ENCODE measurements around the gene PDE7B. TPM values are rescaled to one million over a fixed set of nuclear protein-coding genes. Genes with fewer than 3 reads are reported as not detected.

Gene PDE7B
- total RNA-seq, 1 donor from 2014 or later, result 0.53 TPM

GRCh38 chr6:135852746-135853145 lies 1.2 kb downstream of the PDE7B start:
- FAIRE-seq (no peak), DNase-seq (ENCODE audit: low read depth) (no peak)
- Histone ChIP-seq H3K4me3 (ENCODE audit: low read depth, low read length) (no peak overlapping the region), H3K36me3 (ENCODE audit: control insufficient read depth, insufficient read depth, low read length) (no peaks in the 10 kb centered on the region), H3K27me3 (ENCODE audit: control insufficient read depth, insufficient read depth, low read length) (no peaks in the 10 kb centered on the region)
- TF ChIP-seq CTCF (IDR thresholded peaks at IDR 0.05; ENCODE audit: insufficient read depth, low read length, severe bottlenecking), result no peak

GRCh38 chr6:135853227-135853626 lies 1.7 kb downstream of the PDE7B start:
- Histone ChIP-seq H3K4me3 (ENCODE audit: low read depth, low read length) (no peak overlapping the region), H3K27me3 (ENCODE audit: control insufficient read depth, insufficient read depth, low read length) (no peaks in the 10 kb centered on the region), H3K36me3 (ENCODE audit: control insufficient read depth, insufficient read depth, low read length) (no peaks in the 10 kb centered on the region)
- no peak for FAIRE-seq
- DNase-seq (ENCODE audit: low read depth), result no peak
- no peak for TF ChIP-seq CTCF (IDR thresholded peaks at IDR 0.05; ENCODE audit: insufficient read depth, low read length, severe bottlenecking)

GRCh38 chr6:135853986-135854385 lies 2.5 kb downstream of the PDE7B start:
- no peak for FAIRE-seq
- no peak overlapping the region for H3K4me3 ChIP-seq (ENCODE audit: low read depth, low read length)

GRCh38 chr6:135854799-135855198 lies 3.3 kb downstream of the PDE7B start:
- Histone ChIP-seq H3K4me3 (ENCODE audit: low read depth, low read length) (no peak overlapping the region), H3K27me3 (ENCODE audit: control insufficient read depth, insufficient read depth, low read length) (no peaks in the 10 kb centered on the region), H3K36me3 (ENCODE audit: control insufficient read depth, insufficient read depth, low read length) (no peaks in the 10 kb centered on the region)
- DNase-seq (ENCODE audit: low read depth) (no peak), FAIRE-seq (no peak)
- no peak for TF ChIP-seq CTCF (IDR thresholded peaks at IDR 0.05; ENCODE audit: insufficient read depth, low read length, severe bottlenecking)

More at GRCh38 chr6:135853986-135854385, 2.5 kb downstream of the PDE7B start:
- TF ChIP-seq CTCF (IDR thresholded peaks at IDR 0.05; ENCODE audit: insufficient read depth, low read length, severe bottlenecking), result no peak
- Histone ChIP-seq H3K36me3 (ENCODE audit: control insufficient read depth, insufficient read depth, low read length) (no peaks in the 10 kb centered on the region), H3K27me3 (ENCODE audit: control insufficient read depth, insufficient read depth, low read length) (no peaks in the 10 kb centered on the region)
- DNase-seq (ENCODE audit: low read depth), result no peak

- no peaks in the 10 kb centered on the region for H3K27me3 ChIP-seq (ENCODE audit: control insufficient read depth, insufficient read depth, low read length)
- no peaks in the 10 kb centered on the region for H3K36me3 ChIP-seq (ENCODE audit: control insufficient read depth, insufficient read depth, low read length)
- no peak overlapping the region for H3K4me3 ChIP-seq (ENCODE audit: low read depth, low read length)
- TF ChIP-seq CTCF (IDR thresholded peaks at IDR 0.05; ENCODE audit: insufficient read depth, low read length, severe bottlenecking), result no peak
- FAIRE-seq (no peak), DNase-seq (ENCODE audit: low read depth) (no peak)
Measured at GRCh38 chr6:135858931-135859330, 7.4 kb downstream of the PDE7B start.

- TF ChIP-seq CTCF (IDR thresholded peaks at IDR 0.05; ENCODE audit: insufficient read depth, low read length, severe bottlenecking), result no peak
- Histone ChIP-seq H3K4me3 (ENCODE audit: low read depth, low read length) (no peak overlapping the region), H3K27me3 (ENCODE audit: control insufficient read depth, insufficient read depth, low read length) (no peaks in the 10 kb centered on the region), H3K36me3 (ENCODE audit: control insufficient read depth, insufficient read depth, low read length) (no peaks in the 10 kb centered on the region)
- DNase-seq (ENCODE audit: low read depth) (no peak), FAIRE-seq (no peak)
Measured at GRCh38 chr6:135860361-135860760, 8.9 kb downstream of the PDE7B start.
